K562 (cell line): Measurements from ENCODE around the gene PLAGL1. TPM values are rescaled to one million over a fixed set of nuclear protein-coding genes. Genes with fewer than 3 reads are reported as not detected.

ENCODE experiments used
- ATAC-seq: fragments of 200-7000 bp; cut with Tn5 transposase; 3 replicates; pipeline ENCODE4 v1.9.1; 2020; ENCODE audit warnings: moderate library complexity
- BruUV-seq: library from RNA; stranded (reverse); fragments of 400-500 nt; replicated peaks from 2 replicates; lab custom pipeline; 2021; lab: Mats Ljungman, UMichigan
- CTCF ChIA-PET: fragments of 300-600 bp; formaldehyde crosslinking; extraction: SDS; loops from one replicate; lab custom pipeline; 2021; ENCODE audit warnings: low intra/inter-chr PET ratio; lab: Yijun Ruan, JAX
- POLR2A ChIA-PET: fragments of 300-600, 350-650 bp; sonication (Branson Sonifier 250); formaldehyde crosslinking; extraction: SDS; loops from one replicate; lab custom pipeline; 2021; ENCODE audit warnings: antibody characterized with exemption, inconsistent platforms; lab: Yijun Ruan, JAX
- DNase-seq, 4 experiments: peaks; one replicate each; pipeline versions ENCODE4 v3.0.0 to v3.0.0-alpha.2; 2011 to 2018; ENCODE audit warnings: low spot score in 3 of 4, mixed read lengths in 3 of 4; ENCODE audit errors: extremely low read depth in 1 of 4
- FAIRE-seq: peaks from 2 replicates; lab custom pipeline; 2011; peaks lifted over from hg19 to GRCh38; lab: Jason Lieb, UNC
- H2AFZ ChIP-seq: 2 replicates; pipeline ENCODE4 v1.6.0; 2011; ENCODE audit warnings: low read depth, low read length, control low read depth, inconsistent platforms
- H3K27ac ChIP-seq: fragments of 200-600 bp; 3 replicates; pipeline ENCODE4 v1.8.0; 2011; ENCODE audit warnings: low read depth, mild to moderate bottlenecking, control low read depth, inconsistent platforms, low read length, moderate library complexity, mixed read lengths; ENCODE audit errors: extremely low read depth
- H3K27me3 ChIP-seq, 2 experiments: fragments of 300-600 bp in 1 of 2; 2 replicates in 1 of 2; 3 replicates in 1 of 2; pipeline versions ENCODE4 v1.6.0 to v1.8.0; 2011; ENCODE audit warnings: inconsistent platforms in 2 of 2, low read length in 2 of 2, mild to moderate bottlenecking in 1 of 2, mixed read lengths in 1 of 2, moderate library complexity in 1 of 2; ENCODE audit not compliant: control insufficient read depth in 2 of 2, insufficient read depth in 2 of 2
- H3K36me3 ChIP-seq: fragments of 300-600 bp; 3 replicates; pipeline ENCODE4 v1.8.0; 2011; ENCODE audit warnings: mild to moderate bottlenecking, low read length, inconsistent platforms; ENCODE audit not compliant: control insufficient read depth, insufficient read depth
- H3K4me1 ChIP-seq, 2 experiments: fragments of 200-600 bp in 1 of 2; replicated peaks in 1 of 2; 2 replicates in 1 of 2; 3 replicates in 1 of 2; pipeline versions ENCODE4 v1.5.1 to v1.8.0; 2011; ENCODE audit warnings: inconsistent platforms in 2 of 2, low read length in 2 of 2, mild to moderate bottlenecking in 1 of 2, mixed read lengths in 1 of 2, moderate library complexity in 1 of 2; ENCODE audit not compliant: control insufficient read depth in 2 of 2, insufficient read depth in 2 of 2
- H3K4me2 ChIP-seq: 2 replicates; pipeline ENCODE4 v1.6.1; 2011; ENCODE audit warnings: low read length, control low read depth, inconsistent platforms, mixed read lengths; ENCODE audit not compliant: insufficient read depth
- H3K4me3 ChIP-seq: fragments of 200-600 bp; sonication (generic), shearing (Covaris generic); 2 replicates; pipeline ENCODE4 v1.5.1; 2016; ENCODE audit warnings: control low read depth, inconsistent platforms
- H3K79me2 ChIP-seq: fragments of 200-600 bp; 3 replicates; pipeline ENCODE4 v1.8.0; 2011; ENCODE audit warnings: low read length, inconsistent platforms; ENCODE audit not compliant: control insufficient read depth, insufficient read depth
- H3K9ac ChIP-seq, 2 experiments: 2 replicates each; pipeline versions ENCODE4 v1.6.0 to v1.6.1; 2011; ENCODE audit warnings: low read depth in 2 of 2, low read length in 2 of 2, control low read depth in 1 of 2, inconsistent platforms in 1 of 2, mild to moderate bottlenecking in 1 of 2, mixed read lengths in 1 of 2; ENCODE audit not compliant: insufficient read depth in 1 of 2
- H3K9me1 ChIP-seq: one replicate; pipeline ENCODE4 v1.6.0; 2011; ENCODE audit warnings: inconsistent platforms, mild to moderate bottlenecking, low read length, moderate library complexity; ENCODE audit not compliant: control insufficient read depth, insufficient read depth
- H3K9me3 ChIP-seq: replicated peaks from 2 replicates; pipeline ENCODE4 v1.5.1; 2011; ENCODE audit warnings: low read depth, low read length, inconsistent platforms; ENCODE audit not compliant: control insufficient read depth, insufficient read depth
- H4K20me1 ChIP-seq: replicated peaks from 2 replicates; pipeline ENCODE4 v1.6.1; 2011; ENCODE audit warnings: low read length, inconsistent platforms, mixed read lengths; ENCODE audit not compliant: control insufficient read depth, insufficient read depth
- CREM ChIP-seq: IDR thresholded peaks from 2 replicates; pipeline ENCODE4 v1.6.1; 2014; ENCODE audit warnings: antibody characterized with exemption, low read depth
- DPF2 ChIP-seq: fragments of 450-650 bp; IDR thresholded peaks from 2 replicates; pipeline ENCODE4 v1.6.1; 2016
- GTF2A2 ChIP-seq: IDR thresholded peaks from 2 replicates; pipeline ENCODE4 v1.6.1; 2016; ENCODE audit warnings: mild to moderate bottlenecking, missing genetic modification characterization, missing compliant biosample characterization
- MYBL2 ChIP-seq, 2 experiments: fragments of 450-650 bp in 1 of 2; sonication (generic) in 1 of 2; formaldehyde crosslinking in 1 of 2; IDR thresholded peaks; 2 replicates each; pipeline versions ENCODE4 v1.6.1 to v1.8.1; 2017 to 2022; ENCODE audit warnings: borderline replicate concordance in 1 of 2, inconsistent platforms in 1 of 2, low read depth in 1 of 2, mild to moderate bottlenecking in 1 of 2, missing genetic modification reagents in 1 of 2, moderate library complexity in 1 of 2
- NCOA1 ChIP-seq: fragments of 450-650 bp; IDR thresholded peaks from 2 replicates; pipeline ENCODE4 v1.6.1; 2016; ENCODE audit warnings: low read depth
- POLR2AphosphoS2 ChIP-seq: IDR thresholded peaks from 2 replicates; pipeline ENCODE4 v1.6.1; 2012; ENCODE audit warnings: low read length, improper control_type of control experiment
- POLR2H ChIP-seq: IDR thresholded peaks from 2 replicates; pipeline ENCODE4 v1.6.1; 2016; ENCODE audit warnings: missing genetic modification characterization, low read depth, mild to moderate bottlenecking, control low read depth, missing compliant biosample characterization, moderate library complexity
- SLC30A9 ChIP-seq: fragments of 250-450 bp; sonication (Bioruptor Pico); IDR thresholded peaks from 2 replicates; pipeline ENCODE4 v1.8.0; 2022; ENCODE audit warnings: mild to moderate bottlenecking, moderate library complexity
- SMARCA4 ChIP-seq: fragments of 450-650 bp; IDR thresholded peaks from 2 replicates; pipeline ENCODE4 v1.6.1; 2016
- ZNF121 ChIP-seq: sonication (generic); formaldehyde crosslinking; conservative IDR thresholded peaks from 2 replicates; pipeline ENCODE4 v1.8.0; 2022; ENCODE audit warnings: missing genetic modification reagents
- ZNF445 ChIP-seq: fragments of 250-450 bp; sonication (Bioruptor Pico); IDR thresholded peaks from 2 replicates; pipeline ENCODE4 v1.4.0; 2020; ENCODE audit warnings: low read depth, mild to moderate bottlenecking, moderate library complexity
- ZNF586 ChIP-seq: fragments of 450-650 bp; formaldehyde crosslinking; conservative IDR thresholded peaks from 2 replicates; pipeline ENCODE4 v1.4.0; 2020; ENCODE audit warnings: mild to moderate bottlenecking, moderate library complexity
- WGBS: fragments of 100-300 bp; shearing (Covaris generic); methylation state at CpG from one replicate; pipeline ENCODE4 v1.1.6; 2016; ENCODE audit warnings: low coverage, mixed read lengths; ENCODE audit not compliant: insufficient coverage; ENCODE audit errors: missing lambda C conversion rate; 5-methylcytosine and 5-hydroxymethylcytosine counted together
- in situ Hi-C: fragments of 300-500 bp; cut with MboI; formaldehyde crosslinking; loops from 4 replicates; pipeline ENCODE4 v1.15.0; 2018; ENCODE audit warnings: inconsistent platforms, mixed read lengths
- intact Hi-C: fragments of 100-400 bp; cut with micrococcal nuclease; formaldehyde crosslinking; loops from 2 replicates; pipeline ENCODE4 v1.14.2; 2022
- polyA plus RNA-seq, 8 experiments: library from polyadenylated mRNA; depleted of rRNA in 4 of 8; stranded (reverse) in 5 of 8; unstranded in 3 of 8; fragments of >200 nt; fragmentation: Nextera tagmentation in 2 of 8; fragmentation: Illumina TruSeq in 1 of 8; extraction: Ambion mirVana in 2 of 8; extraction: Trizol in 1 of 8; gene quantifications; 2 replicates each; pipeline versions ENCODE4 v1.2.1 to v1.2.3, GENCODE V29; 2011 to 2014; ENCODE audit warnings: inconsistent platforms in 1 of 8, missing spikeins in 1 of 8
- total RNA-seq, 7 experiments: library from RNA; depleted of rRNA in 6 of 7; stranded (reverse); fragments of >200 nt in 6 of 7; fragmentation: Illumina TruSeq in 2 of 7; extraction: Trizol in 2 of 7; gene quantifications; 2 replicates each; pipeline versions ENCODE4 v1.2.1 to v1.2.3, GENCODE V29; 2011 to 2021; ENCODE audit warnings: low replicate concordance in 1 of 7

PLAGL1 gene
- total and polyA plus RNA-seq, 9 of the 15 experiments (the other 6 are each of a cell fraction or from before 2014, with no cell fraction given) = 4.9 to 29.6 (median 13.2) TPM

- CTCF ChIA-PET = no interaction called here
- Histone ChIP-seq H3K9ac (no peak overlapping the region), H3K9me1 (no peaks in the 10 kb centered on the region), H4K20me1 (no peaks in the 10 kb centered on the region)
- no peak for FAIRE-seq
- TF ChIP-seq POLR2AphosphoS2 (no peak), DPF2 (no peak), SLC30A9 (CRISPR knock-in tag) (no peak), ZNF121 (CRISPR knock-in tag) (no peak), NCOA1 (no peak), ZNF586 (no peak), CREM (no peak), SMARCA4 (no peak), MYBL2 (IDR thresholded peaks at IDR 0.05; ENCODE audit: low read depth) (no peak), MYBL2 (CRISPR knock-in tag; IDR thresholded peaks at IDR 0.05; ENCODE audit: borderline replicate concordance) (no peak), GTF2A2 (tag) (no peak), POLR2H (tag) (no peak), ZNF445 (no peak)
- TF ChIP-seq, all 486 proteins: peak for 0
- no peaks in the 10 kb centered on the region for H3K27me3 ChIP-seq
- DNase-seq (no peak), ATAC-seq (no peak)
- no peaks in the 10 kb centered on the region for H3K79me2 ChIP-seq
- no peak overlapping the region for H3K27ac ChIP-seq
- intact Hi-C loops (no loop called here), in situ Hi-C loops (no loop called here)
- WGBS = 32% methylated on average over 2 of the region's 2 CpGs
- H3K4me1 ChIP-seq = peaks cover 0 to 7% of the 10 kb centered on the region in 2 experiments; a peak in 2 of 5 replicates
- BruUV-seq = no TSS peak
- H3K36me3 ChIP-seq = no peaks in the 10 kb centered on the region
- no peak overlapping the region for H3K4me3 ChIP-seq
- no peak overlapping the region for H3K4me2 ChIP-seq
- POLR2A ChIA-PET = no interaction called here
- no peak overlapping the region for H2AFZ ChIP-seq
- H3K9me3 ChIP-seq = no peaks in the 10 kb centered on the region
Measured at GRCh38 chr6:143984666-143985065, 23.4 kb downstream of the PLAGL1 start.
